Stimulated activated CD8-positive, alpha-beta memory T cell treated with anti-CD3 and anti-CD28 coated beads, Interleukin-4, amount 100 ng/mL, for 1 hour (primary cell): ENCODE measurements around the gene PRXL2B.

Source experiments
- DNase-seq, 2 donors: peaks; one replicate each; pipeline ENCODE4 v3.0.0-alpha.2; 2020; ENCODE audit warnings: low read depth in 2 of 2, low spot score in 1 of 2

PRXL2B gene

DNA sequence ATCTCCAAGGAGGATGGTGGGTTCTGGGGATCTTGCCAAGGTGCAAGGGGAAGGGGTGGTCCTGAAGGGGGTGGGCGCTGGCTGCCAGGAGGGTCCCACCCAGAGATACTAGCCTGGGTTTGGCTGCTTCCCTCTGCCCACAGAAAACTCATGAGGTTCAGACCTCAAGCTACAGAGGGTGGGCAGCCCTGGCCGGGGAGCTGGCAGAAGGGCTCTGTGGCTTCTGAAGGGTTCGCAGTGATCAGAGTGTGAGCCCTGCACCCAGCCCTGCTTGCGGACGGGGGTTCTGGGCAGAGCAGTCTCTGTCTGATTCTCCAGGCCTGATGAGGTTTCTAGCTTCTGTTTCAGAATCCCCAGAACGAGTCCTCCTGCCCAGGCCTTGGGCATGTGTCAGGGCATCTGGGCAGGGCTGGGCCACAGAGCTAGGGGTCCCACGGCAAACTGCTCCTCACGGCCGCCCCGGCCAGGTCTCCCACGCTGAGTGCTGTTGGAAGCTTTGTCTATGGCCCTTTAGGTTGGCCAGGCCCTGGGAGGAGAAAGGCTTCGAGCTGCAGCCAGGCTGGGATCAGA is 46.9 kb downstream of the PRXL2B start:
- no peak for DNase-seq

- DNase-seq = no peak
Measured at GRCh38 chr1:2633936-2634491, 47.4 kb downstream of the PRXL2B start.

DNA sequence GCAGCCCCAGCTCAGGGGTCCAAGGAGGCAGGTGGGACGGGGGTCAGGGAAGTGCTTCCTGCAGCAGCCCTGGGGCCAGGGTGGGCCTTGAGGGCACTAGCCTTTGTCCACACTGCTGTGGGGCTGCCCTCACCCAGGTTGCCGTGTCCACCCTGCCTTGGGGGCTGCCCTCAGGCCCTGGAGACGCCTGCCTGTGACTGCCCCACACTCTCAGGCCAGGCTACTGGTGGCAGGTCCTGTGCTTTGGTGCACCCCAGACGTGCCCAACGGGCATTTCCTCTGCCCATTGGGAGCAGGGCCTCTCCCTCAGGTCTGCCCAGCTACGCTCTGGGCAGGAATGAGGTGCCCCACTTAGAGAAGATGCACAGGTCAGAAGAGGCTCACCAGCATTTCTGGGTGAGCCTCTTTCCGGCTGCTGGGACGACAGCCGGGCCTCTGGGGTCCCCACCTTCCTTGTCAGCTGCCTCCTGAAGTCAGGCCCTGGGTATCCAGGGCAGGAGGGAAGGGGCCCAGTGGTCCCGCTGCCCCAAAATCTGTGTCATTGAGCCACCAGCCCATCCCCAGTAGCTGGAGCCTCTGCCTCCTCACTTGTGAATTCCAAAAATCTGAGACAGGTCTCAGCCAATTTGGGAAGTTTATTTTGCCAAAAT is 48.9 kb downstream of the PRXL2B start:
- no peak for DNase-seq

GRCh38 chr1:2636733-2637132 is 50.2 kb downstream of the PRXL2B start:
- DNase-seq = no peak

- no peak for DNase-seq
Measured at GRCh38 chr1:2637442-2638145, 51.0 kb downstream of the PRXL2B start.

DNA sequence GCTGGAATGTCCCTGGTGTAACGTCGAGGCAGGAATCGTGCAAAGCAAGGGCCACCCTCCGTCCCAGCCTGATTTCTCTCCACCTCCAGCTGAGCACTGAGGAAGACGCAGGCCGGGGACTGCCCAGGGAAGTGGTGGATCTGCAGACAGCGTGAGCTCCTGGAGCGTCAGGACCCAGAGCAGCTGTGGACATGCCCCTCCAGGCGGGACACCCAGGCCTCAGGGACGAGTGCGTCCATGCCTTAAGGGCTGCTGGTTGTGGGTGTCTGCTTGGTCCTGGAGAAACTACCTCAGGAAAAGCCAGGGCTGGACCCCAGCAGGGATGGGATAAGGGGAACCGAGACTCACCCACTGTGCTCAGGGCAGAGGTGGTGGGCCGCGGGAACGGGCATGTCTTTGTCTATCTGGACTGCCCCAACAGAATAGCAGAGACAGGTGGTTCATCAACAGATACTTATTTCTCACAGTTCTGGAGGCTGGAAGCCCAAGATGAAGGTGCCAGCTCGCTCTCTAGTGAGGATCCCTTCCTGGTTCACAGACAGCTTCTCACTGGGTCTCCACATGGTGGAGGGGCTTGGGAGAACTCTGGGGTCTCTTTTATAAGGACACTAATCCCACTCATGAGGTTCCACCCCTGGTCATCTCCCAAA is 52.0 kb downstream of the PRXL2B start:
- no peak for DNase-seq

DNA sequence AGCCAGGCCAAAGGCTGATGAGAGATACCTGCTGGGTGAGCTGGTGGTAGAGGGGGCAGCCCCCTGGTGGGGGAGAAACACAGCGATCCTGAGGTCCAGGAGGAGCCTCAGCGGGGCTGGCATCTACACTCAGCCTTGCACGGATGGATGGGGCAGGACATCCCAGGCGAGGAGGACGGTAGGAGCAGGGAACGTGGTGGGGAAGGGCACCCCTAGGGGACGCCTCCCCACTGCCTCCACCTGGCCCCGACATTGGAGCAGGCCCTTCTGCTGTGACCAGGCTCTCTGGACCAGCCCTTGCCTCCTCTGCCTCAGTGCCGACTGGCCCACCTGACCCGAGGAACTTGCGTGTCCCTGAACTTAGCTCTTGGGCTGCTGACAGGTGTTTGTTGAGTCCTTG is 52.6 kb downstream of the PRXL2B start:
- DNase-seq = no peak

GRCh38 chr1:2639607-2640521 is 53.3 kb downstream of the PRXL2B start:
- DNase-seq = no peak

DNA sequence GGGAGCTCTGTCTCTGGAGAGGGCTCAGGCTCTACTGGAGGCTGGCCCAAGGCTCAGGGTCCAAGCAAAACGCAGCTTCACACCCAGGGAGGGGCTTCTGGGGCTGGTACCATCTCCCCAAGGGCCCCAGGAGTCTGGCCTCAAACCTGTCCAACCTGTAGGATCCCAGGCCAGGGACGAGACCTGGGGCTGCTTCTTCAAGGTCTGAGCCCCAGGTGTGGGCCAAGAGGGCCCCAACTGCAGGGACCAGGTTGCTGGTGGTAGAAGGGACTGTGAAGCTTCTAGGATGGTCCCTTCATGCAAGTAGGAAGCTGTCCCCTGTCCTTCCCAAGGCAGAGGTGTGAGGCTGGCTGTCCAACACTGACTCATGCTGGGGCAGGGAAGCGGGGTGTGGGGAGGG is 54.0 kb downstream of the PRXL2B start:
- DNase-seq = no peak
